Muscle of arm (tissue), 14 donors: ENCODE results near the gene WNK1. TPM values are rescaled to one million over a fixed set of nuclear protein-coding genes. Genes with fewer than 3 reads are reported as not detected.
"Not testable (repeated sequence)": the region's sequence is repeated elsewhere in the genome, so short reads cannot be mapped to it uniquely, and the experiment has no call there.

Experiments
- DNase-seq: peaks from one replicate; pipeline ENCODE4 v3.0.0-alpha.2; 2013
- long read RNA-seq, 11 donors: transcript quantifications; one replicate each; lab custom pipeline, GENCODE V29; 2026
- polyA plus RNA-seq, 12 donors: library from polyadenylated mRNA; unstranded; fragments of 120-200 nt; gene quantifications; one replicate each; pipeline ENCODE4 v1.2.1, GENCODE V29; 2013; ENCODE audit not compliant: insufficient read length in 12 of 12

Gene WNK1
- polyA plus RNA-seq, result 100 to 1,000 TPM in 1 of 12 donors, 10 to 100 TPM in 10, not detected in 1; 48.9 to 126 (median 72.9) TPM
- long read RNA-seq, donor 1, partial matches to known transcripts, result 27 of 35 reads
- long read RNA-seq, donor 1, other reads (novel, unspliced or antisense), result 0 of 35 reads
- long read RNA-seq, donor 2, partial matches to known transcripts, result 74 of 80 reads
- long read RNA-seq, donor 2, other reads (novel, unspliced or antisense), result 0 of 80 reads
- long read RNA-seq, donor 3, partial matches to known transcripts, result 9 of 12 reads
- long read RNA-seq, donor 3, other reads (novel, unspliced or antisense), result 0 of 12 reads
- long read RNA-seq, donor 4, partial matches to known transcripts, result 34 of 38 reads
- long read RNA-seq, donor 4, other reads (novel, unspliced or antisense), result 0 of 38 reads
- long read RNA-seq, donor 5, result 0 reads
- long read RNA-seq, donor 6, partial matches to known transcripts, result 28 of 33 reads
- long read RNA-seq, donor 6, other reads (novel, unspliced or antisense), result 0 of 33 reads
- long read RNA-seq, donor 7, partial matches to known transcripts, result 5 of 6 reads
- long read RNA-seq, donor 7, other reads (novel, unspliced or antisense), result 0 of 6 reads
- long read RNA-seq, donor 8, partial matches to known transcripts, result 6 of 14 reads
- long read RNA-seq, donor 8, other reads (novel, unspliced or antisense), result 0 of 14 reads
- long read RNA-seq, donor 9, partial matches to known transcripts, result 0 of 3 reads
- long read RNA-seq, donor 9, other reads (novel, unspliced or antisense), result 0 of 3 reads
- long read RNA-seq, donor 10, partial matches to known transcripts, result 10 of 14 reads
- long read RNA-seq, donor 10, other reads (novel, unspliced or antisense), result 0 of 14 reads
- long read RNA-seq, donor 11, partial matches to known transcripts, result 10 of 10 reads
- long read RNA-seq, donor 11, other reads (novel, unspliced or antisense), result 0 of 10 reads

DNA sequence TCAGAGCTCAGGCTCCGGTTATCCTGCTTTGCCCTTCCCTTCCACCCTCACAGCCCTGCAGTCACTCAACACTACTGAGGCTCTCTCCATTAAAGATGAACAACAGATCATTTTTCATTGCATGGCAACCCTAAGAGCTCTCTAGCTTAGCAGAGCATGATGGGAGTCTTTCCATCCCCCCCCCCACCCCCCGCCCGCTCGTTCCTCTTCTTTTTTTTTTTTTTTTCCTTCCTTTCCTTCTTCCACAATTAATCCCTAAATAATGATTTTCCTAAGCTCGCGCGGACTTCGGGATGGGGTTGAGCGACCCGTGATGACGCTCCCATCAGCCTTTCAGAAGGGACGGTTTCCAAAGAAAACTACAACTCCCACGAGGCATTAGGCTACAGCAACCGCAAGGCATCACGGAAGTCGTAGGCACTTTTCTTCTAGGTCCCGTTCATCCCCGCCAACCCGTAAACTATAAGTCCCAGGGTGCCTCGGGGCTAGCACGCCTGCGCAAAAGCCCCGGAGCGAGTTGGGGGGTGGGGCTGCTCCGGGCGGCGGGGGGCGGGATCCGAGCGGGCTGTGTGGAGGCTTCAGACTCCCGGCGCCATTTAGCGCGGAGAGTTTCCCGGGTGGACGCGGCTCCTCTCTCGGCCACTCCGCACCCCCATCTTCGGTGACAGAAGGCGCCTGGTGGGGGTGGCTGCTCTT, at the start of gene WNK1:
WNK1 (plus strand) TSS at position 581 of the 696 bp plus-strand sequence. CDS start 987 bp downstream, outside the sequence.
- peak; percentile 99 for DNase-seq

GRCh38 chr12:704516-705242, 47.7 kb upstream of the WNK1 start:
- no peak for DNase-seq

DNA sequence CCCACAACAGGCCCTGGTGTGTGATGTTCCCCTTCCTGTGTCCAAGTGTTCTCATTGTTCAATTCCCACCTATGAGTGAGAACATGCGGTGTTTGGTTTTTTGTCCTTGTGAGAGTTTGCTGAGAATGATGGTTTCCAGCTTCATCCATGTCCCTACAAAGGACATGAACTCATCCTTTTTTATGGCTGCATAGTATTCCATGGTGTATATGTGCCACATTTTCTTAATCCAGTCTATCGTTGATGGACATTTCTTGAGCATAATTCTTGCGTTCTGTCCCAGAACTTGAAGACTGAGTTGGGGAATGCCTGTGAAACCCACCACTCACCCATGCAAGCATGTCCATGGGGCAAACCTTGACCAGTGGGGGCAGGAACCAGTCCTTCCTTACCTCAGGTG, 44.3 kb upstream of the WNK1 start:
- not testable (repeated sequence) for DNase-seq

DNA sequence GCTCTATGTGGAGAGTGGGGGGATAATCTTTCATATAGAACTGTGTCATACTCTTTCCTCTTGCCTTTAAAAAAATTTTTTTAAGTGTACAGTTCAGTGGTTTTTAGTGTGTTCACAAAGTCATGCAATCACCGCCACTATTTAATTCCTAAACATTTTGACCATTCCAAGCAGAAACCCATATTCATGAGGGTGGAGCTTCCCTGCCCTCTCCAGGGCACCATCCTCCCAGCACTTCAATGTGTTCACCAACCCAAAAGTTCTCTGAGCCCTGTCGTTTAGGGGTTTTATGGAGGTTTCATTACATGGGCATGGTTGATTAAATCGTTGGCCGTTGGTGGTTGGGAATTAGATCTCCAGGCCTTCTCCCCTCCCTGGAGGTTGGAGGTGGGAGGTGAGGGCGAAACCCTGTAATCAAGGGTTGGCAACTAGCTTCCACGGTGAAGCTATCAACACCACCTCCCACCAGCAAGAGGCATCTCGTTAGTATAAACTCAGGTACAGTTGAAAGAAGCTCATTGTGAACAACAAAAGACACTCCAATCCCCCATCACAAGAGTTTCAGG, 42.8 kb upstream of the WNK1 start:
- DNase-seq, result no peak

DNA sequence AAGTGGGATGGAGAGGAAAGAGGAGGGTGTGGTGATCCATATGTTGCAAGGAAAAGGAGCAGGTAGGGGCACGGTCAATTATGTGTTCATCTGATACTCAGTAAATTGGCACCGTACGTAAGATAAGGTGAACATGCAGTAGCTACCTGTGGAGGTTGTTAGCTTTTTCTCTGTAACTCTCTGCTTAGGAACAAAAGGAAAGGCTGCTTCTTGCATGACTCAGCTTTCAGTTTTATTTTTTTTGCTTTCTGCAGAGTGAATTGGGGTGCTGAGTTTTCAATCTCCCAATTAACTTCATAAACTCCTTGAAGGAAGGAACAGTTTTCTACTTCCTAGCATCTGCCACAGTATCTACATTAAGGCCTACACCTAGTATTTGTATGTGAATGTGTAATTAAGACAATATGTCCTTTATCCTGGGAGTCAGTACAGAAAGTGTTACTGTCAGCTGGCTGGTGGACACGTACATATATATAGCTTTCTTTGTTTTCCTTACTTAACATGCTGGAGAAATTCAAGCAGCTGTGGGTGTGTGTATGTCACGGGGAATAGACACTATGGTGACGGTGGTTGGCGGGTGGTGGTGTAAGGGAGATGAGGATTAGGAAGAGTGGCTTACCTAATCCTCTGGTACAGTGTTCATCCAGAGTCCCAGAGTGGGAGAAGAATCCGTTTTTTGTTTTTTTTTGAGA, 40.1 kb upstream of the WNK1 start:
- no peak for DNase-seq

GRCh38 chr12:713281-713875, 39.0 kb upstream of the WNK1 start:
- DNase-seq, result no peak

- DNase-seq, result no peak
Observed at GRCh38 chr12:716506-716905, 35.9 kb upstream of the WNK1 start.

DNA sequence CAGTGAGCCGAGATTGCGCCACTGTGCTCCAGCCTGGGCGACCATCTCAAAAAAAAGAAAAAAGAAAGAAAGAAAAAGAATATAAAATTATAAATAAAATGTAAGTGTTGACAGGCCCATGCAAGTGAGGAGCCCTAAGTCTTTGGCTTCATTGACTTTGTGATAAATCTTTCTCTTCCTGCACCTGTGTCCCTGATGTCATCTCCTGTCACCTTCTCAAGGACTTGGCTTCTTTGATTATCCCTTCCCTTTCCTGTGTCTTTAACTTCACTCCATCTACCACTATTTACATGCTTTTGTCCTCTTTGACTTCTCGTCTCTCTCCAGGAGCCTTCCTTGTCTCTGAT, 33.6 kb upstream of the WNK1 start:
- DNase-seq, result no peak

- DNase-seq, result no peak
Observed at GRCh38 chr12:720231-720941, 32.0 kb upstream of the WNK1 start.

DNA sequence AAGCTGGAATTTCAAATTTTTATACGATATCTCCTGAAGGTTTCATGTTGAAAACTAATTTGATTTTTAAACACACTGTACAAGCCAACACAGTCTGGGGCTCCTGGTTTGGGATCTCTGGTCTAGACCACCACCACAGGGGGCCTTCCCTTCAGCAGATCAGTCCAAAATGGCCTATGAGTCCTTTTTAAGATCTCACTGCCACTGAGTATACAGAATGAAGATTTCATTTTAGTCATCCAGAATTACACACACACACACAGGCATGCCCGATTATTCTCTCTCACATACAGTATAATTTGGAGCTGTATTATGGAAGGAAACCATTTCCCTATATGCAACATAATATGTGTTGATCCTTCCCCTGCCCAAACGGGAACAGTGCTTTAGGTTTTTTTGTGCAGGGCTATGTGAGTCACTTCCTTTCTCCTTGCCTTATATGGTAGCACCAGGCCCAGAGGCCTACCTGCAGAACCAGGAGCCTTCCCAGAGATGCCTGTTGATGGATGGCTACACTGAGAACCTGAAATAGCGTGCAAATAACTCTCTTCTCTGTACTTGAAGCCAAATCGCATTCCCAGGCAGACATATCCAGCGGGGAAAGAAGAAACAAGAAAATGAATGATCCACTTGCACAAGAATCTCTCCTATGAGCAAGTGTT, 28.1 kb upstream of the WNK1 start:
- DNase-seq, result no peak

DNA sequence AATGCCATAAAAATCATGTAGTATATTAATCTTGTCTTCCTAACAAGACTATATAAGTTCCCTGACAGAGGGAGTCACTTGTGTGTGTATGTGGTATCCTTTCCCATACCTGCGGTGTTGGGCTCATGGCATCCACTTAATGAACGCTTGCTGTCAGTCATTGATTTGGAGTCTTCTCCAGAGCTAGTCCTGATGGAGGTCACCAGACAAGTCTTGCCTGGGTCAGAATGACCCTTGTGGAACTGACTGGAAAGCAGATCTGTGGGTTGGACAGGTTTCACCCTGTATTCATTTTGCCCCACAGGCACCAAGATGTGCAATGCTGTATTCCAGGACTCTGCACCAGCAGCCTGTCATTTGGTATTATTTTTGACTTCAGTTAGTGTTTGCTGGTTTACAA, 27.3 kb upstream of the WNK1 start:
- no peak for DNase-seq

DNA sequence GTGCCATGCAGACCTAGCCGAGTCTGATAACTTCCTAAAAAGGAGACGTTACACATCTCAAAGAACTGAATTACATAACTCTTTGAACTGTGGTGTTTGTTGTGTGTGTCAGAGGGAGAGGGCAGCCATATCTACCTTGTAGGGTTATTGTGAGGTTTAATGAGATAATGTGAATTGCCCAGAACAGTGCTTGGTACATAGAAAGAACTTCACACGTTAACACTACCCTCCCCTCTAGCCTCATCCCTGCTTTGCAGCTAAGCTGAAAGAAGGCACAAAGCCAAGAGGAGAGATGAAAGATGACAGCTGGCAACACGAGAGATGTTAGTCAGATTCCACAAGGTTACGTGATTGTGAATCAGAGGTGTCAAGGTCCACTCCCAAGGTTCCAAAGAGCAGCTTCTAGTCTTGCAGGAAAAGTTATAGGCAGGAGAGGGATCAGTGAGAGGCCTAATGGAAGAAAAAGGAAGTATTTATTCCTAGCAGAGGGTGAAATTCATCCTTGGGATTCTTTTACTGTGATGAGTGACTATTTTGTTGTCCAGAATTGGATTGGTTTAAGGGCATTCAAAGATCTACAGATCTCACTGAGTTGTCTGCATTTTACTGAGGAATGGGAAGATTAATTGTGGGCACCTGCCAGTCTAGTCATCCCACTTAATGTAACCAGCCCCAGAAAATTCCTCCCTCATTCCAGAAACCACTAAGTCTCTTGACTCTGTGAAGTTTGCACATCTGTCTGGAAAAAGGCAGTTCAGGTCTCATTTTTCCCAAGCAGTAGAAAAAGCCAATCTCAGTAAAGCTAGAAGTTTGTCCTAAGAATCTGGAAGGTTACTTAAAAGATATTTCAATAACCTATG, 25.9 kb upstream of the WNK1 start:
- no peak for DNase-seq

DNA sequence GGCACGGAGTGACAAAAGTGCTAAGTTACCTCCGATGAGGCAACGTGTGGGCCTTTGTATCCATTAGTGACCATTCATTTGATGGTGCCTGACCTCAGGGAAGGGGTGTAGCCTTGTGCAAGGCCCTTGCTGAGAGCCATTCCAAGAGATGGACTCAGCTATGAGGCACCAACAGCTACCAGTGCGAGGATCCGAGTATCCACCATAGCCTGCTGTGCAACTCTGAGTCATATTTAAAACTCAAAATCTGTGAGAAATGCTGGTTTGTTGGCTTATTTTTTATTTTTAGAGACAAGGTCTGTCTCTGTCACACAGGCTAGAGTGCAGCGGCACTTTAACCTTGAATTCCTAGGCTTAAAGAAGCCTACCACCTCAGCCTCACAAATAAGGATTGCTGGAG, 25.1 kb upstream of the WNK1 start:
- no peak for DNase-seq

- DNase-seq, result no peak
Observed at GRCh38 chr12:728781-729180, 23.6 kb upstream of the WNK1 start.

GRCh38 chr12:729221-729620, 23.2 kb upstream of the WNK1 start:
- DNase-seq, result no peak

DNA sequence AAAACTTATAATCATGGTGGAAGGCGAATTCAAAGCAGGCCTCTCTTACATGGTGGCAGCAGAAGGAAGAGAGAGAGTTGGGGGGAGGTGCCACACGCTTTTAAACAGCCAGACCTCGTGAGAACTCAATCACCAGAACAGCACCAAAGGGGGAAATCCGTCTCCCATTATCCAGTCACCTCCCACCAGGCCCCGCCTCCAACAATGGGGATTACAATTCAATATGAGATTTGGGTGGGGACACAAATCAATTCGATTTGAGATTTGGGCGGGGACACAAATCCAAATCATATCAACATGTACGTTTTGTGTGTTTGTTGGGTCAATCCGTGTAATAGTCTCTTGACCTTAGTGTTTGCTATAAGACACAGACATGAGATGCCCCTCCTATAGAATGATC, 21.8 kb upstream of the WNK1 start:
- no peak for DNase-seq

- no peak for DNase-seq
Observed at GRCh38 chr12:737122-737739, 15.1 kb upstream of the WNK1 start.
